ENCODE results near the gene SORCS2.

GRCh38 chr4:7340553-7341433, 148.5 kb downstream of the SORCS2 start:
- TF ChIP-seq POLR2AphosphoS5 (IDR thresholded peaks at IDR 0.05) = no peak
- TF ChIP-seq CTCF (IDR thresholded peaks at IDR 0.05) = no peak
- TF ChIP-seq POLR2A (IDR thresholded peaks at IDR 0.05) = no peak

All from prostate gland (tissue), 2 donors.